ENCODE results near the gene ATXN10.

- no peak for TF ChIP-seq EP300 (IDR thresholded peaks at IDR 0.05; ENCODE audit: borderline replicate concordance in 1 of 2, control insufficient read depth in 1 of 2, low read depth in 2 of 2, low read length in 2 of 2)
- no peak for TF ChIP-seq FOXM1 (IDR thresholded peaks at IDR 0.05; ENCODE audit: low read depth, low read length)
- TF ChIP-seq CTCF (IDR thresholded peaks at IDR 0.05 in 2 of 3, conservative IDR thresholded peaks at IDR 0.05 in 1 of 3; ENCODE audit: control insufficient read depth in 2 of 3, extremely low read depth in 1 of 3, insufficient read depth in 1 of 3, low read depth in 3 of 3, low read length in 3 of 3), result no peak
- TF ChIP-seq HDAC2 (IDR thresholded peaks at IDR 0.05), result no peak
- no peak for TF ChIP-seq RCOR1 (conservative IDR thresholded peaks at IDR 0.05; ENCODE audit: low read depth, low read length)
- TF ChIP-seq USF2 (IDR thresholded peaks at IDR 0.05; ENCODE audit: borderline replicate concordance, low read depth, low read length), result no peak
- no peak for TF ChIP-seq CEBPB (IDR thresholded peaks at IDR 0.05; ENCODE audit: borderline replicate concordance in 1 of 2, low read depth in 2 of 2, low read length in 2 of 2)
- TF ChIP-seq FOS (IDR thresholded peaks at IDR 0.05; ENCODE audit: borderline replicate concordance, extremely low read depth, insufficient read length), result no peak
- TF ChIP-seq JUND (IDR thresholded peaks at IDR 0.05; ENCODE audit: low read depth, low read length), result no peak
- no peak for TF ChIP-seq MAX (IDR thresholded peaks at IDR 0.05; ENCODE audit: low read depth, low read length)
- TF ChIP-seq POLR2A (IDR thresholded peaks at IDR 0.05; ENCODE audit: low read depth, low read length), result no peak
- no peak for TF ChIP-seq POLR2AphosphoS2 (IDR thresholded peaks at IDR 0.05; ENCODE audit: low read depth, low read length)
- TF ChIP-seq BACH1 (IDR thresholded peaks at IDR 0.05; ENCODE audit: borderline replicate concordance), result no peak
These were observed 196.4 kb downstream of the ATXN10 start for GRCh38 chr22:45867906-45868555.

Data from GM12878 (cell line).